Measurements from ENCODE around the gene AGAP1. TPM values are rescaled to one million over a fixed set of nuclear protein-coding genes. Genes with fewer than 3 reads are reported as not detected.

AGAP1 gene
- total RNA-seq, 1 donor from 2014 or later = 3.8 TPM

DNA sequence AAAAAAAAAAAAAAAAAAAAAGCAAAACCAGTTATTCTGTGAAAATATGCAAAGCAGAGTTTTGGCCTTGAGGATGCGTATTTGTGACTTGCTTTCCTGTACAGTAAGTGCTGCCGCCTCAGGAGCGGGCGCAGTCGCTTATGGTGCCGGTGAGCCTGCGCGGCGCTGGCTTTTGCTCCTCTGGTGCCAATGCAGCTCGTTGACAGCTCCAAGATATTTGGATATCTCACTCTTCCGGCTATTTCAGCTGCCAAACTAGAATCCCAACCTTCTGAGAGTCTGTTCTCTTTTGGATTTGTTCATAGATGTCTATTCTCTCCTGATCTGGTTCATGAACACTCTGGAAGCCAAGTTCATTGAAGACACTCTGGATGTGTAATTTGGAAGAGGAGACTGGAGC lies 184.1 kb downstream of the AGAP1 start:
- H3K36me3 Mint-ChIP-seq (ENCODE audit: low read depth) = no peaks in the 10 kb centered on the region
- no peak for DNase-seq
- H3K4me3 Mint-ChIP-seq = no peak overlapping the region
- H3K27ac Mint-ChIP-seq = no peak overlapping the region
- intact Hi-C loops (cut with micrococcal nuclease) = no loop called here
- H3K27me3 Mint-ChIP-seq = peaks cover 17% of the 10 kb centered on the region
- H3K4me1 Mint-ChIP-seq = no peaks in the 10 kb centered on the region
- H3K9me3 Mint-ChIP-seq = no peaks in the 10 kb centered on the region

DNA sequence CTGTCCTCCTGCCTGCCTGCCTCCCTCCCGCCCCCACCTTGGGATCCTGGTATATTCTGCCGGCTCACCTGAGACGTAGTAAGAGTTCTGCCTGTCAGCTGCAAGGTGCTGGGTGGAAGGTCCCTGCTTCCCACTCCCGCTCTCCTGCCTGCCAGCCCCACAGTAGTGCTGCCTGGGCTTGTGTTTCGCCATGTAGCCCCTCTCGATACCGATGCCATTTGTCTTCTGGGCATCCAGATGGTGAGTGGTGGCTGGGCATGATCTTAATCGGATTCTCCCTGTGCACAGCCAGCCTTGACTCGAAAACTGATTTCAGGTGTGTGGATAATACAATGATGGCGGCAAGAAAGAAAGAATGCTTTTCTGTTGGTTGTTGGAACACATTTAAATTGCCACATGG lies 184.9 kb downstream of the AGAP1 start:
- Mint-ChIP-seq H3K36me3 (ENCODE audit: low read depth) (no peaks in the 10 kb centered on the region), H3K4me3 (no peak overlapping the region), H3K4me1 (no peaks in the 10 kb centered on the region), H3K27me3 (peaks cover 10% of the 10 kb centered on the region), H3K27ac (no peak overlapping the region), H3K9me3 (no peaks in the 10 kb centered on the region)
- no peak for DNase-seq
- intact Hi-C loops (cut with micrococcal nuclease) = no loop called here

DNA sequence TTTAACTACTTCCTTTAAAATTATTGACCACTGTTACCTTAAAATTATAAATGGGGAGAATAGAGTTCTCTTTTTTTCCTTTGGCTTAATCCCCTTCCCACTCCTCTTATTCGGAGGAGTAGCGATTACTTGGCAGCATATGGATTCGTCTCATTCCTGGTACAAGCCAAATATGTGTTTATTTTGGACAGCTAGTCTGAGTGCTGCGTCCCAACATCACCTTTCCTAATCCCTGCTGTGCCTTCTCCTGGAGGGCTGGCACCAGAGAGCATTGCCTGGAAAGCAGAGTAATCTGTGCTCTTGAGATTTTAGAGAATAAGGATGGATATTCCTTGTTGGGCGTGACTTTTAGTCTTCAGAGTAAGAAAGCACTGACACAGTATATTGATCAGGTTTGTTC lies 185.6 kb downstream of the AGAP1 start:
- peaks cover 6% of the 10 kb centered on the region for H3K27me3 Mint-ChIP-seq
- H3K9me3 Mint-ChIP-seq = no peaks in the 10 kb centered on the region
- no peaks in the 10 kb centered on the region for H3K36me3 Mint-ChIP-seq (ENCODE audit: low read depth)
- H3K4me1 Mint-ChIP-seq = no peaks in the 10 kb centered on the region
- no peak overlapping the region for H3K4me3 Mint-ChIP-seq
- no peak for DNase-seq
- H3K27ac Mint-ChIP-seq = no peak overlapping the region
- intact Hi-C loops (cut with micrococcal nuclease) = no loop called here

DNA sequence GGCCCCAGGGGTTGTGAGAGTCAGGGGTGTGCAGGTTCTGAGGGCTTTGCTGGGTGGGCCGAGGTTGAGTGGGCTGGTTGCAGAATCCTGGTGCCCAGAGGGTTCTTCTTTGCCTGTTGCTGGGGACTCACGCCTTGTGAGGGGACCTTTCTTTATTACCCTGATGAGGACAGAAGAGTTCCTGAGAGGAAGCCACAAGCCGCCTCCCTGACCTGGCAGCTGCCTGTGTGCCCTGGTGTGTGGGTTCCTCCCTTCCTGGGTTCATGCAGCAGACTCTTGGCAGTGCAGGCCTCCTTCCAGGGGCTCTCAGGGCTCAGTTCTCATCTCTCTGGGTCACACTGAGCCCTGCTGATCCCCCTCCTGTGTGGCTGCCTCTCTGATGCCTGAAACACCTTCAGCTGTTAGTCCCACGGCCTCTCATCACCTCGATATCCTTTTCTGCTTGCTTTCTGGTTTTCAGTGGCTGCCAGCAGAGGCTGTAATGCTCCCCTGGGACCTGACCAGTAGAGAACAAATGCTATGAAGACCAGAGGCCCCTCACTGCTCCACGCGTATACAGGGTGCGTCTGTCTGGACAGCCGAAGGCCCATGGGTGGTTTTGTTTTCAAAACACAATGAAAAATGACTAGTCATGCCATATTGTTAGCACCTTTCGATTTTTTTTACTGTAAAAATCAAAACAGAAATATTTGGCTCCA lies 191.3 kb downstream of the AGAP1 start:
- no peak overlapping the region for H3K4me3 Mint-ChIP-seq
- H3K9me3 Mint-ChIP-seq = no peaks in the 10 kb centered on the region
- H3K27ac Mint-ChIP-seq = no peak overlapping the region
- no peaks in the 10 kb centered on the region for H3K36me3 Mint-ChIP-seq (ENCODE audit: low read depth)
- intact Hi-C loops (cut with micrococcal nuclease) = no loop called here
- H3K4me1 Mint-ChIP-seq = no peaks in the 10 kb centered on the region
- no peaks in the 10 kb centered on the region for H3K27me3 Mint-ChIP-seq
- DNase-seq = no peak

DNA sequence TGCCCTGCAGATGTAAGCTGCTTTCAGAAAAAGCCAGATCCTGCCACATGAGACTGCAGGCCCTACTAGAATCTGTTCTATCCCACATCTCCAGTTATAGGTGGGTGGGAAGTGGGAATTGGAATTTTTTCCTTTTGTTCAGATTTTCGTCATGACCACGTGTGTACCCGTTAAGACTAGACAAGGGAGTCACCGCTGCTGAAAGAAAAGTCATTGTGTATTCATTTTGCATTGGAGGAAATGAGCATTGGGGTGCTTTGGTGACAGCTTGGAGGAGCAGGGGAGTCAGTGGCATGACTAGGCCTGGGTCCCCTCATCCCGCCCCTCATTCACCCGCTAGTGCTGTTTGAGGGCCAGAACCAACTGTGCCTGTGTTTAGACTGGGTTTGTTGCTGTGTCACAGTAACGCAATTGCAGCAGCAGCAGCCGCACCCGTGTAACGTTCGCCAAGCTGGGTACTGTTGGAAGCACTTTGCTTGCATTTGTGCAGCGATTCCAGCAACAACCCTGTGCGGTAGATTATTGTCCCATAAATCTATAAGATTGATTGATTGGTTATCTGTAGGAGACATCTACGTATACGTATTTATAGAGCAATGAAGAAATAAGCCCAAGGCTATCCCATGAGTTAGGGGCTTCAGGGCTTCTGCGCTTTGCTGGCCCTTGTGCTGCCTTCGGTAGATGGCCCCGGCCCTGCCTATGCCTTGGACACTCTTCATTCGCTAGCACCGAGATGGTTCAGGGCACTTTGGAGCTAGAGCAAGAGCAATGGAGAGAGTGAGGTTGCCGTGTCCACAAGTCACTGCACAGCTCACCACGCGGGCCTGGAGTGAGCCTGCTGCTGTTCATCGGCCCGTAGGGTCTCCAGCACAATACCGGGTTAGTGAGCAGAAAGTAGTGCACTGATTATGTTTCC lies 194.9 kb downstream of the AGAP1 start:
- H3K4me3 Mint-ChIP-seq = no peak overlapping the region
- no peaks in the 10 kb centered on the region for H3K27me3 Mint-ChIP-seq
- intact Hi-C loops (cut with micrococcal nuclease) = no loop called here
- H3K27ac Mint-ChIP-seq = no peak overlapping the region
- no peaks in the 10 kb centered on the region for H3K4me1 Mint-ChIP-seq
- DNase-seq = no peak
- no peaks in the 10 kb centered on the region for H3K36me3 Mint-ChIP-seq (ENCODE audit: low read depth)
- H3K9me3 Mint-ChIP-seq = no peaks in the 10 kb centered on the region

DNA sequence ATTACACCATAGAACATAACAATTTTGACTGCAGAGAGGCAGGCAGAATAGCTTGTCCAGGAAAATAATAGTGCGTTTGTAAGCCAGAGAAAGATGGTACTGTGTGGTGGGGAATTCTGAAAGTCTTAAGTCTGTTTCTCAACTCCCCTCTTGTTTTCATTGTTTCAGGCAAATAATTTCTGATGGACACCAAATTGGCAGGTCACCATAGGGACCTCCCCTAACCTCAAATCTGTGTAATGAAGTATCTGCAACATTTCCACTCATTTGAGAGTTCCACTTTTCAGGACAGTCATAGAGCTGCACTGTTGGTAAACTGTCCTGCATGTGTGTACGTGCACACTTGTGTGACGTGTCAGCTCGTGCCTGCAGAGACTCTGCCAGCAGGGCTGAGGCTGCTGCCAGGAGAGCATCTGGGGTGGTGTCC lies 195.6 kb downstream of the AGAP1 start:
- no peak overlapping the region for H3K27ac Mint-ChIP-seq
- no peaks in the 10 kb centered on the region for H3K27me3 Mint-ChIP-seq
- H3K4me3 Mint-ChIP-seq = no peak overlapping the region
- intact Hi-C loops (cut with micrococcal nuclease) = no loop called here
- H3K9me3 Mint-ChIP-seq = no peaks in the 10 kb centered on the region
- DNase-seq = no peak
- no peaks in the 10 kb centered on the region for H3K4me1 Mint-ChIP-seq
- H3K36me3 Mint-ChIP-seq (ENCODE audit: low read depth) = no peaks in the 10 kb centered on the region

DNA sequence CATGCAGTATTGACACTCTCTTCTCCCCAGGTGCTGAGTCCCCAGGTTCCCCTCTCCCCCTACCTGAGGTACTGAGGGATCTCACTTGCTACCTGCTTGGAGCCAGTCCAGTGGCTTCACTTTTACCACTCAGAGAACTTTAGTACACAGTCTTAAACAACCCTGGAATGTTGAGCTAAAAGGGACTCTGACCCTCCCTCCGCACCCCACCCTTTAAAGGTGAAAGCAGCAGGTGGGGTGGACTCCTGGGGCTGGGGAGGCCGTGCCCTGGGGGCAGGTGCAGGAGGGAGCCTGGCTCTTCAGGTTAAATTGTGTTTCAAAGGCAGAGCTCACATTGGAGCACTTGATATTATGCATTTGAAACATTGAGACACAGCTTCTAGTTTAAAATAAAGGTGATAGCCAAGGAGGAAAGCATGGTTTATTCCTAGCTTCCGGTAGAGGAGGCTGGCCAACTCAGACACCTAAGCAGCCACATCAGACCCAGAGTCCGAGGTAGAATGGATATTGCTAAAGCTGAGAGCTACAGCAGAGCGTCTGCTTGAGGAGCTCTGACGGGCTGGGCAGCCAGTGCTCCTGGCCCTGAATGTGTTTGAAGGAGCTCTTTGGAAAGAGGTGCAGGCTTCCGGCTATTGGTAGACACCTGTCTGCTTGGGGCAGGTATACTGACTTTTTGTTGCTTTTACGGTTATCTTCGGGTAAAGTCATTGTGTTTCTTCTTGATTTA lies 196.4 kb downstream of the AGAP1 start:
- H3K4me1 Mint-ChIP-seq = no peaks in the 10 kb centered on the region
- intact Hi-C loops (cut with micrococcal nuclease) = no loop called here
- no peaks in the 10 kb centered on the region for H3K27me3 Mint-ChIP-seq
- H3K27ac Mint-ChIP-seq = no peak overlapping the region
- DNase-seq = no peak
- no peaks in the 10 kb centered on the region for H3K9me3 Mint-ChIP-seq
- H3K4me3 Mint-ChIP-seq = no peak overlapping the region
- H3K36me3 Mint-ChIP-seq (ENCODE audit: low read depth) = no peaks in the 10 kb centered on the region

DNA sequence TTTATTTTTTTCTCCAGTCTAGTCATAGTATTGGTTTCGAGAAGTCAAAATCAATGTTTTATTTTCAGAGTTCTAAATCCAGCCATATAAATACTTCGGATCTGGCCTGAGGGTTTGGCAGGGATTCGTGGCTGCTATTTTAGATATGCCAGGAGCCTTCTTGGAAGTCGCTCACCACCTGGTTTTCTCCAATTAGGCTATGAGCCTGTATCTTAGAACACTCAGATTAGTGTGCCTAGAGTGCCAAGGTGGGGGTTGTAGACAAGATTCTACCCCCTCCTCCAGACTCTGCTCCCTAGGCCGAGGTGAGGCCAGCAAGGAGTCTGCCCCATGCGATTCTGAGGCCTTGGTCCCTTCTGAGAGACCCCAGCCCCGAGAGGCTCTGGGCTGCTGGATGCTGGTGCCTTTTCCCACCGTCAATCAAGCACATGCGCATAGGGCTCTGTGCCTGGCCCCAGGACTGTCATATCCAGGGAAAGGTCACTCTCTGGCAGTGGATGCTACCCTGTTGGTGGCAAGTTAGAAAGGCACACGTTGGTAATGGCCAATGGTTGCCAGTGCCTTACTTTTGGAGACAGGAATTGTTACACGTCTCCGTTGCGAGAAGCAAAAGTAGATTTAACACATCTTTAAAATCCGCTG lies 197.1 kb downstream of the AGAP1 start:
- Mint-ChIP-seq H3K9me3 (no peaks in the 10 kb centered on the region), H3K27ac (no peak overlapping the region), H3K36me3 (ENCODE audit: low read depth) (no peaks in the 10 kb centered on the region), H3K4me1 (no peaks in the 10 kb centered on the region), H3K4me3 (no peak overlapping the region), H3K27me3 (no peaks in the 10 kb centered on the region)
- no peak for DNase-seq
- intact Hi-C loops (cut with micrococcal nuclease) = no loop called here

DNA sequence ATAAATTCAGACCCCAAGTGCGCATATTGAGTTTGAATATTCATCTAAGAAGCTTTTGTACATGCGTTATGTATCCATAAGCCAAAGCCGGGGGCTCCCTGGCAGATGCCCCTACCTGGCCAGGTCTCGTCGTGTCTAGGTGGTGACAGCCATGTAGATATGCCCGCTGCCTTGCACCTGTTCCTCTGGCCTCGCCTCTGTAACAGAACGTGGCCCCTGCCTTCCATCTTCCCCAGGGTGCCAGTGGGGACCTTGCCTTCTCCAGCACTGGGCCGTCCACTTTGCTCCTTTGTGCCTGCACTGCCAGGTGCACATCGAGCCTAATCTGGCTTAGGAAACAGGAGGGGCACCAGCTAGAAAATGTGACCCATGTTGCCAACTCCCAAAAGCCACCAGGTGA lies 198.2 kb downstream of the AGAP1 start:
- no peak for DNase-seq
- Mint-ChIP-seq H3K4me1 (no peaks in the 10 kb centered on the region), H3K27ac (no peak overlapping the region), H3K36me3 (ENCODE audit: low read depth) (no peaks in the 10 kb centered on the region), H3K4me3 (no peak overlapping the region), H3K27me3 (no peaks in the 10 kb centered on the region), H3K9me3 (no peaks in the 10 kb centered on the region)
- intact Hi-C loops (cut with micrococcal nuclease) = no loop called here

DNA sequence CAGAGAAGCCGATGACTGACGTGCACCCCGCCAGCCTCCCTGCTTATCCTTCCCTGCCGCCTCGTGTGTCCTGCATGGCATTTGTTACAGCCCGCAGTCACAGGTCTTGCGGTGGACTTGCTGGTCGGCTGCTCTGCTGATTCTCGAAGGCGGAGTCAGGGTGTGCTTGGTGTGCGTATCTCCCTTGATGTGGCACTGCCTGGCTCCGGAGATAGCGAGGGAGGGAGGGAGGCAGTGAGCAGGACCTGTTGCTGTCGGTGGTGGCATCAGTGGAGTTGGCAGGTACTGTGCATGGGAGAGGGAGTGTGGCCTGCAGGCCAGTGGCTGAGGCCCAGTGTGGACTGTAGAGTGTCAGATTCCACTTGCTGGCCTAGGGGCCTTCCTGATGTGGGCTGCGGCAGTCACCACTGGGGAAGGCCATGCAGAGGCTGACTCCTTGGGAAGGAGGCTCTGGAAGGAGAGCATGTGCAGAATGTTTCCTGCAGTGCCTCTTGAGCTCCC lies 198.9 kb downstream of the AGAP1 start:
- intact Hi-C loops (cut with micrococcal nuclease) = no loop called here
- Mint-ChIP-seq H3K27me3 (no peaks in the 10 kb centered on the region), H3K27ac (no peak overlapping the region)

DNA sequence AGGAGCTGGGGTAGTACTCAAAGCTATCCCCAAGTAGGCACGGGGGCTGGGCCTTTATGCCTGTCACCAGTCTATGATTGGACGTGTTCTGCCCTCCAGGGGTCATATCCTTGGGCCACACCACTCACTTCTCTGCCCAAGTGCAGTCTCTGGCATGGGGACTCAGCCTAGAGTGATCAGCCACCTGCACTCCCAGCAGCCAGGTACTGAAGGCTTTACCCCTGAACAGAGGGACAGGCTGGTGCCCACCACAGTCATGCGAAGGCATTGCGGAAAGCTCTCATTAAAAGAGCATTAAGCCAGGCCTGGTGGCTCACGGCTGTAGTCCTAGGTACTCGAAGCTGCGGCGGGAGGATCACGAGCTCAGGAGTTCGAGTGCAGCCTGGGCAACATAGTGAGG lies 199.4 kb downstream of the AGAP1 start:
- intact Hi-C loops (cut with micrococcal nuclease) = no loop called here
- H3K9me3 Mint-ChIP-seq = no peaks in the 10 kb centered on the region
- no peaks in the 10 kb centered on the region for H3K27me3 Mint-ChIP-seq
- no peaks in the 10 kb centered on the region for H3K36me3 Mint-ChIP-seq (ENCODE audit: low read depth)
- no peak for DNase-seq
- H3K4me3 Mint-ChIP-seq = no peak overlapping the region
- no peak overlapping the region for H3K27ac Mint-ChIP-seq
- no peaks in the 10 kb centered on the region for H3K4me1 Mint-ChIP-seq

More for the DNA sequence above, 198.9 kb downstream of the AGAP1 start:
- Mint-ChIP-seq H3K36me3 (ENCODE audit: low read depth) (no peaks in the 10 kb centered on the region), H3K4me3 (no peak overlapping the region), H3K9me3 (no peaks in the 10 kb centered on the region), H3K4me1 (no peaks in the 10 kb centered on the region)
- DNase-seq = no peak

DNA sequence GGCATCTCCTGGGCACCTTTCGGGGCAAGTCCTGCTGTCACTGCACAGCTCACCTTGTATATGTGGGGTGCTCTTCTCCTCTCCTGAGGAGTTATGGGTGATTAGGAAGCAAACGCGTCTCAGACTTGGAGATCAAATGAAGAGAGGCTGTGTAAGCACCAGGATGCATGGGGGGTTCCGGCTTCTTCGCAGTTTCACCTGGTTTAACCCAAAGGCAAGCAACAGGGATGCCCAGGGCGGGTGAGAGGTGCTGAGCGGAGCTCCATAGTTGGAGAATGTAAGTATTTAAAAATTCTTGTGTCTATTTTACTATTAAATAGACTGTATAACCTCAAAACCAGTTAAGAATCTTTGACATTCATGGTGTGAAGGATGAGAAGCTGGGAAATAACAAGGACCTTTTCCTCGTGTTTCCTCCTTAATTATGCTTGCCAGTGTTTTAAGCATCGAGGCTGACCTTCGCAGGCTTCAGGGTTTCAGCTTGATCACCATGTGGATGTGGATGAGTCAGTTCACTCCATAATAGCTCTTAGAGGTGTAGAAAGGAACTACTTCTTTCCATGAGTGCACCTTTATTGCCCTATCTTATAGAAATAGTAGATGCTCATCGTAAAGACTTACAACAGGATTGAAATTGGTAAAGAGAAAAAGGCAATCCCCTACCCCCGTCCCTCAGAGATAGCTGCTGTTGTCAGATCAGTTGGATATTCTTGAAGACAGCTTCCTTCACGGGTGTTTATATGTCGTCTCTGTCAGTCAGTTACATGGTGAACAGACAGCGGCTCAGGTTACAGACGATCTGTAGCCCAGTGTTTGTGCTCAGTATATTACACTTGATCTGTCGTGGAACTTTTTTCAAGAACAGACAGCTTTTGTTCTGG lies 201.1 kb downstream of the AGAP1 start:
- no peak overlapping the region for H3K4me3 Mint-ChIP-seq
- H3K4me1 Mint-ChIP-seq = no peaks in the 10 kb centered on the region
- no peaks in the 10 kb centered on the region for H3K27me3 Mint-ChIP-seq
- H3K27ac Mint-ChIP-seq = no peak overlapping the region
- no peaks in the 10 kb centered on the region for H3K36me3 Mint-ChIP-seq (ENCODE audit: low read depth)
- intact Hi-C loops (cut with micrococcal nuclease) = no loop called here
- H3K9me3 Mint-ChIP-seq = no peaks in the 10 kb centered on the region
- DNase-seq = no peak

DNA sequence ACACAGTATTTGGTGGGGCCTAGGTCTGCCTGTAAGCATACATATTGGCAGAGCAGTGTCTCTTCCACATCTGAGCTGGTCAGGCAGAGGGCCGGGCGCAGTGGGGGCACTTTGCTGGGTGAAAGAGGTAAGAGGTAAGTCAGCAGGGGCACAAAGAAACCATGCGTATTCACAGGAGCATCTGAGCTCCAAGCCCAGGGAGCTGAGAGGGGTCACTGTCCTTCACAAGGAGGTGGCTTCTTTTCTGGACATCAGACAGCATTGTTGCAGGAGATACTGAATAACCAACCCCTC lies 201.7 kb downstream of the AGAP1 start:
- H3K9me3 Mint-ChIP-seq = no peaks in the 10 kb centered on the region
- no peak overlapping the region for H3K27ac Mint-ChIP-seq
- no peaks in the 10 kb centered on the region for H3K4me1 Mint-ChIP-seq
- intact Hi-C loops (cut with micrococcal nuclease) = no loop called here
- no peak for DNase-seq
- no peak overlapping the region for H3K4me3 Mint-ChIP-seq
- H3K36me3 Mint-ChIP-seq (ENCODE audit: low read depth) = no peaks in the 10 kb centered on the region
- no peaks in the 10 kb centered on the region for H3K27me3 Mint-ChIP-seq

All from activated CD4-positive, alpha-beta T cell treated with anti-CD3 and anti-CD28 coated beads, Interleukin-2, amount 10 ng/mL, durations not matched to agents 24 days and 14 days (primary cell).